ENCODE results near the gene ERF. TPM values are rescaled to one million over a fixed set of nuclear protein-coding genes. Genes with fewer than 3 reads are reported as not detected.

The ERF gene
- total RNA-seq, 1 donor from 2014 or later: 109 TPM

DNA sequence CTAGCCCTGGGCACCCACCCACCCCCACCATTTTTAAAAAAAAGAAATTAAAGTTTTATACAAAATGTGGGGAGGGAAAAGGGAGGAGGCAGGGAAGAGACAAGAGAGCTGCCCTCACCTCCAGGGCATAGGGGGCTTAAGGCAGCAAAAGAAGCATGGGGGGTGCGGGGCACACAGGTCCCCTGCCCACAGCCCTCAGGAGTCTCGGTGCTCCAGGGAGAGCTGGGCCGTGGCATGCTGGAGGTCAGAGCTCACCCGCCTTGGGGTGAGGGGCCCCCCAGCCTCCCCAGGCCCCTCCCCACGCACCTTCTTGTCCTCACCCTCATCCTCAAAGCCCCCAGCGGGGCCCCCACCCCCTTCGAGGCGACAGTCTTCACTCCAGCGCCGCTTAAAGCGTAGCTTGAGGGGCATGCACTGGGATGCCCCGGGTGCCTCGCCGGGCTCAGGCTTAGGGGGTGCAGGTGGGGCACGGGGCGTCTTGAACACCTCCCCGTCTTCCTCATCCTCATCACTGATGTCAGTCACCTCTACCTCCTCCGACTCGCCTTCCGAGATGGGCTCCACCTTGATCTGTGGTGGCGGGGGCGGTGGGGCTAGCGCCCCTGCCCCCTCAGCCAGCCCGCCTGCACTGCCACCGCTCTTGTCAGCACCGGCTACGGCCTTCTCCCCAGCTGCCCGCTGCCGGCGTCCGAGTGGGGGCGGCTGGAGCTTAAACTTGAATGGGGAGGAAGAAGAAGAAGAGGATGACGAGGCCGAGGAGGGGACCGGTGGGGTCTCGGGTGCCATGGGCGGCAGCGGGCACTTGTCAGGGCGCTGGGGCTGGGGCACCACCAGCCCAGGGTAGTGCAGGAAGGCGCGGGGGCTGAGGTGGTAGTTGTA is 6.4 kb downstream of the ERF start:
- DNase-seq (ENCODE audit: low spot score): no peak
- H3K9me3 Mint-ChIP-seq (ENCODE audit: unreplicated experiment): no peaks in the 10 kb centered on the region
- no peak overlapping the region for H3K27ac Mint-ChIP-seq (ENCODE audit: unreplicated experiment)
- peaks cover 40% of the 10 kb centered on the region for H3K4me1 Mint-ChIP-seq (ENCODE audit: unreplicated experiment)
- TF ChIP-seq CTCF (IDR thresholded peaks at IDR 0.05; ENCODE audit: unreplicated experiment): no peak
- peaks cover 23% of the 10 kb centered on the region for H3K27me3 Mint-ChIP-seq (ENCODE audit: unreplicated experiment)
- H3K4me3 Mint-ChIP-seq (ENCODE audit: unreplicated experiment): no peak overlapping the region
- peaks cover 4% of the 10 kb centered on the region for H3K36me3 Mint-ChIP-seq (ENCODE audit: low read depth, unreplicated experiment)

DNA sequence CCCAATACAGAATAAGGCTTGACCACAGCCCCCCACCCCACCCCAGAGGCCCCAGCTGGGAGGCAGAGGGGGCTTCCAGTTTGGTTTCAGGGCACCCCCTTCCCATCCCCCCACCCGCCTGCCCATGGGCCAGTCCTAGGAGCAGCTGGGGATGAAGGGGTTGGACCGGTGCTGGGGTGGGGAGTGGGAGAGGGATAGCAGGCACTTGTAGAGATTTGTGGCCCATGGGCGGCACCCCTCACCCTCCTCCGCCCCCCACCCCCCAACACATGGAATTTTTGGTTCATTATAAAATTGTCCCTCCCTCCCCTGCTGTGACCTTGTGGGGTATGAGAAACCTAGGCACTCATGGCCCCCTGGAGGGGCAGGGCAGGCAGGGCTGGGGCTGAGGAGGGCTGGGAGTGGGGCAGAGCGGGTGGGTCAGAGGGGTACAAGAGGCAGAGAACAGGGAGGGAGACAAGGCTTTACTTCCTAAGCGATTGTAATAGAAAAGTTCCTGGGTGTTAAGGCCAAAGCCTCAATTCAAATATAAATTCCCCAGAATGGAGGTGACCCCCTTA is 7.2 kb downstream of the ERF start:
- Mint-ChIP-seq H3K27ac (ENCODE audit: unreplicated experiment) (no peak overlapping the region), H3K9me3 (ENCODE audit: unreplicated experiment) (no peaks in the 10 kb centered on the region), H3K4me1 (ENCODE audit: unreplicated experiment) (peaks cover 46% of the 10 kb centered on the region), H3K27me3 (ENCODE audit: unreplicated experiment) (peaks cover 25% of the 10 kb centered on the region), H3K36me3 (ENCODE audit: low read depth, unreplicated experiment) (peaks cover 2% of the 10 kb centered on the region), H3K4me3 (ENCODE audit: unreplicated experiment) (no peak overlapping the region)
- TF ChIP-seq CTCF (IDR thresholded peaks at IDR 0.05; ENCODE audit: unreplicated experiment): no peak
- no peak for DNase-seq (ENCODE audit: low spot score)

DNA sequence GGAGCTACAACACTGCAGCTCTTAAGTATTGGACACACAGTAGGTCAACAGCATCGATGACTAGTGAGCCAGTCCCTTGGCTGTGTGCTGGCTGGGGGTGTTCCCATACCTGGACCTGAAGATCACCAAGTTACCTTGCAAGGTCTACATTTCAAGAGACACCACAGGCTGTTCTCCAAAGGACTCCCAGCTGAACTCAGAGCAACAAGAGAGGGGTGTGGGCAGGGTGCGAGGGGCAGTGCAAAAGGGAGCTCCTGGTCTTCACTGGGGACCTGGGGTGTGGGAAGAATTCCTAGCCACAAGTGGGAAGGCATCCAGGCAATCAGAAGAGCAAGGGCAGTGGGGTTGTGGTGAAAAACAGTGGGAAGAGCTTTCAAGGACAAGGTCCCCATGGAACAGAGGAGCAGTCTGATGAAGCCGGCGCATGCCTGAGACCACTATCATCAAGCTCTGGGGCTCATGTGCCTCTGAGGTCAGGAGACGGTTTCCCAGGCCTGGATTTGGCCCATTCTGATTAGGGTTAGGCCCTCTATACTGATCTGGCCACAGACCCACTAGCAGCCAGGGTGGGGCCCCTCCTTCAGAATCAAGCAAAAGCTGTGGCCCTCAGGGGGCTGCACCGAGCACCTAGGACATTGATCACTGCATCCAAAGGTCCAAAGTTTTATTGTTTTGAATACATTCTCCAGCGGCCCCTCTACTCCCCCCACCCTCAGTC is 7.8 kb downstream of the ERF start:
- Mint-ChIP-seq H3K27me3 (ENCODE audit: unreplicated experiment) (peaks cover 26% of the 10 kb centered on the region), H3K4me1 (ENCODE audit: unreplicated experiment) (peaks cover 44% of the 10 kb centered on the region), H3K4me3 (ENCODE audit: unreplicated experiment) (no peak overlapping the region), H3K36me3 (ENCODE audit: low read depth, unreplicated experiment) (no peaks in the 10 kb centered on the region), H3K9me3 (ENCODE audit: unreplicated experiment) (no peaks in the 10 kb centered on the region), H3K27ac (ENCODE audit: unreplicated experiment) (peak overlapping the region; percentile 42)
- TF ChIP-seq CTCF (IDR thresholded peaks at IDR 0.05; ENCODE audit: unreplicated experiment): no peak
- no peak for DNase-seq (ENCODE audit: low spot score)

GRCh38 chr19:42246143-42246921 is 8.6 kb downstream of the ERF start:
- no peaks in the 10 kb centered on the region for H3K9me3 Mint-ChIP-seq (ENCODE audit: unreplicated experiment)
- peaks cover 43% of the 10 kb centered on the region for H3K4me1 Mint-ChIP-seq (ENCODE audit: unreplicated experiment)
- H3K27ac Mint-ChIP-seq (ENCODE audit: unreplicated experiment): peak overlapping the region; percentile 11
- H3K36me3 Mint-ChIP-seq (ENCODE audit: low read depth, unreplicated experiment): no peaks in the 10 kb centered on the region
- H3K4me3 Mint-ChIP-seq (ENCODE audit: unreplicated experiment): no peak overlapping the region
- peaks cover 20% of the 10 kb centered on the region for H3K27me3 Mint-ChIP-seq (ENCODE audit: unreplicated experiment)
- peak; percentile 62 for DNase-seq (ENCODE audit: low spot score)
- peak; percentile 14 for TF ChIP-seq CTCF (IDR thresholded peaks at IDR 0.05; ENCODE audit: unreplicated experiment)

Measured in endothelial cell (in vitro differentiated cells).